Hepatocyte (in vitro differentiated cells): ENCODE results near the gene THOC1.

Source experiments
- CTCF ChIP-seq: fragments of 200-600 bp; sonication (generic); IDR thresholded peaks from 2 replicates; pipeline ENCODE4 v1.5.1; 2016; ENCODE audit warnings: antibody characterized with exemption, mild to moderate bottlenecking; ENCODE audit not compliant: poor library complexity
- EZH2 ChIP-seq: fragments of 200-600 bp; sonication (generic); IDR thresholded peaks from 2 replicates; pipeline ENCODE4 v1.6.1; 2016; ENCODE audit warnings: antibody characterized with exemption, mild to moderate bottlenecking, borderline replicate concordance

- no peak for TF ChIP-seq CTCF
- no peak for TF ChIP-seq EZH2
Observed at GRCh38 chr18:273525-273924, 5.7 kb upstream of the THOC1 start.
